ENCODE measurements around the gene STOM. TPM values are rescaled to one million over a fixed set of nuclear protein-coding genes. Genes with fewer than 3 reads are reported as not detected.

The STOM gene
- total RNA-seq, 1 experiment from 2014 or later: 22.4 TPM

GRCh38 chr9:121309833-121310425 lies 60.1 kb downstream of the STOM start:
- ATAC-seq (no peak), DNase-seq (ENCODE audit: low read depth, low spot score) (no peak)
- BruUV-seq (replicated peaks): no TSS peak
- Histone ChIP-seq H3K79me2 (ENCODE audit: insufficient read depth, low read length) (no peaks in the 10 kb centered on the region), H3K4me3 (replicated peaks in 1 of 2; ENCODE audit: low read depth in 1 of 2, low read length in 2 of 2) (no peak overlapping the region), H3K27ac (ENCODE audit: low read depth, low read length) (no peak overlapping the region), H3K4me2 (ENCODE audit: low read length) (no peak overlapping the region), H3K36me3 (ENCODE audit: control insufficient read depth in 1 of 2, insufficient read depth in 2 of 2, low read length in 2 of 2) (peaks cover 0 to 10% of the 10 kb centered on the region in 2 experiments; a peak in 2 of 4 replicates), H4K20me1 (ENCODE audit: insufficient read depth) (no peaks in the 10 kb centered on the region), H2AFZ (ENCODE audit: low read depth, low read length, poor library complexity, severe bottlenecking) (no peak overlapping the region), H3K9me3 (ENCODE audit: control insufficient read depth in 1 of 2, insufficient read depth in 1 of 2, low read depth in 1 of 2, low read length in 2 of 2) (no peaks in the 10 kb centered on the region), H3K27me3 (ENCODE audit: insufficient read depth, low read length) (no peaks in the 10 kb centered on the region), H3K9ac (ENCODE audit: low read length) (no peak overlapping the region), H3K9me2 (ENCODE audit: insufficient read depth) (no peaks in the 10 kb centered on the region), H3K4me1 (ENCODE audit: control insufficient read depth in 1 of 2, insufficient read depth in 2 of 2, low read length in 2 of 2) (no peaks in the 10 kb centered on the region)
- ChIA-PET POLR2A (no interaction called here), RAD21 (ENCODE audit: low non-redundant PET in 1 of 2, low total read pairs in 2 of 2, uncharacterized antibody in 2 of 2, unreplicated experiment in 2 of 2) (no interaction called here), CTCF (interaction anchor here (0.9 kb wide), 1 partner anchor 10 kb away, joined by 4 read pairs; no protein-coding TSS in a partner anchor)
- TF ChIP-seq MAX (IDR thresholded peaks at IDR 0.05) (no peak), POLR2A (IDR thresholded peaks at IDR 0.05; ENCODE audit: borderline replicate concordance, extremely low read depth, insufficient read depth, insufficient read length) (no peak), CTCF (IDR thresholded peaks at IDR 0.05 in 2 of 3, conservative IDR thresholded peaks at IDR 0.05 in 1 of 3; ENCODE audit: borderline replicate concordance in 1 of 3, insufficient read depth in 1 of 3, low read depth in 2 of 3, low read length in 2 of 3) (no peak), EZH2phosphoT487 (IDR thresholded peaks at IDR 0.05; ENCODE audit: borderline replicate concordance) (no peak)
- intact Hi-C loops (cut with micrococcal nuclease): no loop called here

- POLR2A ChIA-PET: no interaction called here
- H3K4me3 ChIP-seq (replicated peaks in 1 of 2; ENCODE audit: low read depth in 1 of 2, low read length in 2 of 2): no peak overlapping the region
- no peaks in the 10 kb centered on the region for H3K9me3 ChIP-seq (ENCODE audit: control insufficient read depth in 1 of 2, insufficient read depth in 1 of 2, low read depth in 1 of 2, low read length in 2 of 2)
- no peaks in the 10 kb centered on the region for H3K9me2 ChIP-seq (ENCODE audit: insufficient read depth)
- H3K36me3 ChIP-seq (ENCODE audit: control insufficient read depth in 1 of 2, insufficient read depth in 2 of 2, low read length in 2 of 2): peaks cover 0 to 10% of the 10 kb centered on the region in 2 experiments; a peak in 2 of 4 replicates
- no peak overlapping the region for H2AFZ ChIP-seq (ENCODE audit: low read depth, low read length, poor library complexity, severe bottlenecking)
- H3K4me1 ChIP-seq (ENCODE audit: control insufficient read depth in 1 of 2, insufficient read depth in 2 of 2, low read length in 2 of 2): peaks cover 0 to under 1% of the 10 kb centered on the region in 2 experiments; a peak in 1 of 4 replicates
- no peaks in the 10 kb centered on the region for H3K79me2 ChIP-seq (ENCODE audit: insufficient read depth, low read length)
- no peaks in the 10 kb centered on the region for H4K20me1 ChIP-seq (ENCODE audit: insufficient read depth)
- ATAC-seq (no peak), DNase-seq (ENCODE audit: low read depth, low spot score) (no peak)
- H3K27me3 ChIP-seq (ENCODE audit: insufficient read depth, low read length): no peaks in the 10 kb centered on the region
- CTCF ChIA-PET: interaction anchor here (0.9 kb wide), 1 partner anchor 11 kb away, joined by 4 read pairs; no protein-coding TSS in a partner anchor
- H3K27ac ChIP-seq (ENCODE audit: low read depth, low read length): no peak overlapping the region
- BruUV-seq (replicated peaks): no TSS peak
- no peak for TF ChIP-seq ZFX (IDR thresholded peaks at IDR 0.05)
- TF ChIP-seq EGR1 (IDR thresholded peaks at IDR 0.05; ENCODE audit: low read depth): no peak
- TF ChIP-seq ZNF274 (IDR thresholded peaks at IDR 0.05; ENCODE audit: low read depth, low read length): no peak
- TF ChIP-seq ATF3 (IDR thresholded peaks at IDR 0.05): no peak
- H3K9ac ChIP-seq (ENCODE audit: low read length): no peak overlapping the region
- RAD21 ChIA-PET (ENCODE audit: low non-redundant PET in 1 of 2, low total read pairs in 2 of 2, uncharacterized antibody in 2 of 2, unreplicated experiment in 2 of 2): no interaction called here
- H3K4me2 ChIP-seq (ENCODE audit: low read length): no peak overlapping the region
- intact Hi-C loops (cut with micrococcal nuclease): no loop called here
Observed at GRCh38 chr9:121309171-121309570, 60.9 kb downstream of the STOM start.

Data from HCT116 (cell line).